Measurements from ENCODE around the gene PDHX. TPM values are rescaled to one million over a fixed set of nuclear protein-coding genes. Genes with fewer than 3 reads are reported as not detected.
A peak's percentile ranks its signal among the peaks of the same experiment; 100 is the strongest.

The PDHX gene
- total RNA-seq, 1 experiment from 2014 or later = 63.0 TPM

- Histone ChIP-seq H3K27me3 (ENCODE audit: control insufficient read depth, insufficient read depth, low read length) (no peaks in the 10 kb centered on the region), H3K36me3 (ENCODE audit: control insufficient read depth, insufficient read depth, low read length) (no peaks in the 10 kb centered on the region), H3K4me3 (ENCODE audit: low read depth in 2 of 2, low read length in 2 of 2) (no peak overlapping the region), H3K9me3 (ENCODE audit: control insufficient read depth, insufficient read depth, low read depth, low read length) (no peaks in the 10 kb centered on the region), H3K4me1 (ENCODE audit: control insufficient read depth, insufficient read depth, low read length) (peaks cover 14% of the 10 kb centered on the region), H3K27ac (ENCODE audit: low read length) (peak overlapping the region; percentile 76)
- ATAC-seq (peak; percentile 47; the same call in 1 of the 2 replicates), DNase-seq (ENCODE audit: low read depth, low spot score) (no peak)
- intact Hi-C loops (cut with micrococcal nuclease; ENCODE audit: unreplicated experiment) (loop anchor here (5.0 to 10.0 kb wide), 4 partner anchors 245 to 542 kb away; partner anchors contain the start of genes ABTB2 and ELF5), in situ Hi-C loops (cut with HindIII; ENCODE audit: low pct_unique_long_range_greater_than_20kb, low sequenced_read_pairs) (no loop called here)
- ChIA-PET POLR2A (no interaction called here), CTCF (interaction anchor here (0.6 to 1.2 kb wide), 6 partner anchors 8 to 702 kb away, joined by 3 to 9 read pairs (median 4); no protein-coding TSS in a partner anchor)
- TF ChIP-seq REST (IDR thresholded peaks at IDR 0.05; ENCODE audit: insufficient read depth in 1 of 2, low read depth in 2 of 2, low read length in 1 of 2) = no peak
- no peak for TF ChIP-seq POLR2AphosphoS5 (IDR thresholded peaks at IDR 0.05; ENCODE audit: low read depth, low read length)
- TF ChIP-seq TCF7L2 (IDR thresholded peaks at IDR 0.05; ENCODE audit: low read depth, low read length) = no peak
- no peak for TF ChIP-seq CTCF (IDR thresholded peaks at IDR 0.05)
- no TSS peak for BruUV-seq (replicated peaks)
These were observed 16.8 kb upstream of the PDHX start for GRCh38 chr11:34899633-34900016.

GRCh38 chr11:34904421-34904955 lies 11.9 kb upstream of the PDHX start:
- ChIA-PET POLR2A (no interaction called here), CTCF (no interaction called here)

More at GRCh38 chr11:34904421-34904955, 11.9 kb upstream of the PDHX start:
- intact Hi-C loops (cut with micrococcal nuclease; ENCODE audit: unreplicated experiment) (no loop called here), in situ Hi-C loops (cut with HindIII; ENCODE audit: low pct_unique_long_range_greater_than_20kb, low sequenced_read_pairs) (no loop called here)
- TF ChIP-seq TCF7L2 (IDR thresholded peaks at IDR 0.05; ENCODE audit: low read depth, low read length) = no peak
- no peak for TF ChIP-seq REST (IDR thresholded peaks at IDR 0.05; ENCODE audit: insufficient read depth in 1 of 2, low read depth in 2 of 2, low read length in 1 of 2)
- TF ChIP-seq POLR2AphosphoS5 (IDR thresholded peaks at IDR 0.05; ENCODE audit: low read depth, low read length) = no peak
- TF ChIP-seq SIN3A (IDR thresholded peaks at IDR 0.05; ENCODE audit: borderline replicate concordance, insufficient read depth, low read depth, low read length) = no peak
- no peak for TF ChIP-seq CTCF (IDR thresholded peaks at IDR 0.05)
- no peak for DNase-seq (ENCODE audit: low read depth, low spot score)
- BruUV-seq (replicated peaks) = no TSS peak
- H3K4me1 ChIP-seq (ENCODE audit: control insufficient read depth, insufficient read depth, low read length) = peaks cover 6% of the 10 kb centered on the region
- H3K9me3 ChIP-seq (ENCODE audit: control insufficient read depth, insufficient read depth, low read depth, low read length) = no peaks in the 10 kb centered on the region
- no peak overlapping the region for H3K4me3 ChIP-seq (ENCODE audit: low read depth in 2 of 2, low read length in 2 of 2)
- no peaks in the 10 kb centered on the region for H3K36me3 ChIP-seq (ENCODE audit: control insufficient read depth, insufficient read depth, low read length)
- H3K27ac ChIP-seq (ENCODE audit: low read length) = no peak overlapping the region
- no peaks in the 10 kb centered on the region for H3K27me3 ChIP-seq (ENCODE audit: control insufficient read depth, insufficient read depth, low read length)
- ATAC-seq = no peak

Data from Panc1 (cell line).